Fibroblast of pulmonary artery (primary cell): ENCODE data around the gene CRY2.

Experiments used
- DNase-seq: peaks from one replicate; pipeline ENCODE4 v3.0.0-alpha.2; 2010; ENCODE audit warnings: low read depth
- H3K4me3 ChIP-seq: replicated peaks from 2 replicates; pipeline ENCODE4 v1.5.1; 2011; ENCODE audit warnings: low read depth, mild to moderate bottlenecking, control low read depth, low read length, moderate library complexity
- TF ChIP-seq, protein P1 (sequence below): IDR thresholded peaks from 2 replicates; pipeline ENCODE4 v1.5.1; 2011; ENCODE audit warnings: mild to moderate bottlenecking, control low read depth, low read length, inconsistent platforms; ENCODE audit errors: missing control alignments

CRY2 gene

DNA sequence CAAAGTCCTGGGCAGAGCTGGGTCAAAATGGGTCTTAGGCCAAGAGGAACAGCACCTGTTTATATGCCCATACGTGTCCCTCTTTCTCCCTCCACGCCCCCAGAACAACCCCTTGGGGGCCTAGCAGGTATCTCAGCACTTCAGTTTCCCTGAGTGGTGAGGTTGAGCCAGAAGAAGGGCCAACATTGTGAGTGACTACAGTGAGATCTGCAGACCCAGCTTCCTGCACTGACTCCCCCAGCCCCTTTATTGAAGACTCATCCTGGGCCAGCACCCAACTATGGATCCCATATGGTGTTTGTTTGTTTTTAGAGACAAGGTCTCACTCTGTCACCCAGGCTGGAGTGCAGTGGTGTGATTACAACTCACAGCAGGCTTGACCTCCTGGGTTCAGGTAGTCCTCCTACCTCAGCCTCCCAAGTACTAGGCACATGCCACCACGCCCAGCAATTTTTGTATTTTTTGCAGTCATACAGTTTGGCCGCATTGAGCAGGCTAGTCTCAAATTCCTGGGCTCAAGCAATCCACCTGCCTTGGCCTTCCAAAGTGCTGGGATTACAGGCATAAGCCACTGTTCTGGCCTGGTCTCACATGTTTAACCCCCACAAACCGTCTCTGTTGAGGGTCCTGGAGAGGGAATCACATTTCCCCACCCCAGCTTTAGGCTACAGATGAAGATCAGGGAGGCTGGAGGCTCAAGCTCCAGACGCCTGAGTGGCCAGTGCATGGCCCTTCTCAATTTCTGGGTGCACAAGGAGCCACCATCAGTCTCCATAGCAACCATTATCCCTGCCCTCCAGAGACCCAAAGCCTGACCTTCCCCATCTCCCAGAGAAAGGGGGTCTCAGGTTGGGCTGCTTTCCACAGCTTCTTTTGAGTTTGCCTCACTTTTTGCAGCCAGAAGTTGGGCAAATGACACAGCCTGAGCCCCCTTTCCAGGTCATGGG, 73.5 kb downstream of the CRY2 start:
- TF ChIP-seq, protein P1, sequence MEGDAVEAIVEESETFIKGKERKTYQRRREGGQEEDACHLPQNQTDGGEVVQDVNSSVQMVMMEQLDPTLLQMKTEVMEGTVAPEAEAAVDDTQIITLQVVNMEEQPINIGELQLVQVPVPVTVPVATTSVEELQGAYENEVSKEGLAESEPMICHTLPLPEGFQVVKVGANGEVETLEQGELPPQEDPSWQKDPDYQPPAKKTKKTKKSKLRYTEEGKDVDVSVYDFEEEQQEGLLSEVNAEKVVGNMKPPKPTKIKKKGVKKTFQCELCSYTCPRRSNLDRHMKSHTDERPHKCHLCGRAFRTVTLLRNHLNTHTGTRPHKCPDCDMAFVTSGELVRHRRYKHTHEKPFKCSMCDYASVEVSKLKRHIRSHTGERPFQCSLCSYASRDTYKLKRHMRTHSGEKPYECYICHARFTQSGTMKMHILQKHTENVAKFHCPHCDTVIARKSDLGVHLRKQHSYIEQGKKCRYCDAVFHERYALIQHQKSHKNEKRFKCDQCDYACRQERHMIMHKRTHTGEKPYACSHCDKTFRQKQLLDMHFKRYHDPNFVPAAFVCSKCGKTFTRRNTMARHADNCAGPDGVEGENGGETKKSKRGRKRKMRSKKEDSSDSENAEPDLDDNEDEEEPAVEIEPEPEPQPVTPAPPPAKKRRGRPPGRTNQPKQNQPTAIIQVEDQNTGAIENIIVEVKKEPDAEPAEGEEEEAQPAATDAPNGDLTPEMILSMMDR = no peak
- no peak overlapping the region for H3K4me3 ChIP-seq
- no peak for DNase-seq

DNA sequence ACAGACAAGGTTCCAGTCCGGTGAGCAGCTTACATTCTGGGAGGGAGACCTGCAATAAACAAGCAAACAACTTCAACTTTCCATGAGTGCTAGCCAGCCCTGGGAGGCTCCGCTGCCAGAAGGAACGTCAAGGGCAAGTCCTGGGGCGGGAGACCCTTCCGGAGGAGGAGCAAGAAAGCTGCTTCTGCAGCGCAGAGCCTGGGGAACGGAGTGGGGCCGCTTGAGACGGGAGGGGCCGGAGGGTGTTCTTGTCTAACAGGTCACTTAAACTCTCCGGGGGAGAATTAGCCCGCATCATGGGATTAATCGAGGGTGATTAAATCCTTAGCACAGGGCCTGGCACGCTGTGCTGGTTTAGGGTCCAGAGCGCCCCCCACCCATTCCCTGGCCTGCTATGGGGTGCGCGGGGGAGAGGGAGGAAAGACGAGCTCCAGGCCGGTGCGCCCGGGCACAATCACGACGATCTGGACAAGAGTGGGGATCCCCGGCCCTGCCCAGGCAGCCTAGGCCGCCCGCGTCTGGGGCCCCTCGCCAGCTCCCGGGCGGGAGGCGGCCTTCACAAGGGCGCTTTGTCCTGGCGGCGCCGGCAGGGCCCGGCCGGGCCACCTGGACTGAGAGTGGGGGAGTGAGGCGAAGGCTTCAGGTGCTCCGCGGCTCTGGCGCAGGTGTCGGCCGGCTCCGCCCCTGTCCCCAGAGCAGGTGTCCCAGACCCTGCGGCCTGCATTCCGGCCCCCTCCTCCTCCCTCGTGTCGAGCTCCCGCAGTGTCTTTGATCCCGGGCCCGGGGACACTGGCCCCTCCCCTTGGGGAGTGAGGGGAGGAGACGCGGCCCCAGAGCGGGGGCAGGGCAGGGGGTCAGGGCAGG, 74.5 kb downstream of the CRY2 start:
- DNase-seq = no peak
- TF ChIP-seq, protein P1 = no peak
- H3K4me3 ChIP-seq = no peak overlapping the region

DNA sequence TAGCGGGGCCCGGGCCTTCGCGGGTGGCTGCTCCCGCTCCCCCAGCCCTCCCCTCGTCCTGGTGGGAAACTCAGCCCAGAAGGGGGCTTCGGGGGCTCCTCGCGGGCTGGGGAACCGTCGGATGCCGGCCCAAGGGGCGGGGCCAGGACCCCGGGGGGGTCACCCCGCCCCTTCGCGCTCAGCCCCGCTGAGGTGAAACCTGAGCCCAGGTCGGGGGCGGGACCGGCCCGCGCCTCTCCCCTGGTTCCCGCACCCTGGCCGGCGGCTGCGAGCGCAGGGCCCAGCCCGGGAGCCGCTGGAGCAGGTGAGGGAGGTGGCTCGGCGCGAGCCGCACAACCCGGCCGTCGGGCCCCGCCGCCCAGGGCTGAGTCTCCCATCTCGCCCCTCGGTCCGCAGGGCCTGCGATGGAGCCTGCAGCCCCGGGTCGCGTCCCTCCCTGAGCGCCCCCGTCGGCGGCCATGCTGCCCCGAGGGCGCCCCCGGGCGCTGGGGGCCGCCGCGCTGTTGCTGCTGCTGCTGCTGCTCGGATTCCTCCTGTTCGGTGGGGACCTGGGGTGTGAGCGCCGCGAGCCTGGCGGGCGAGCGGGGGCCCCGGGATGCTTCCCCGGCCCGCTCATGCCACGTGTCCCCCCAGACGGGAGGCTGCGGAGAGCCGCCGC, 75.3 kb downstream of the CRY2 start, which contains the start of gene LARGE2:
Gene LARGE2, plus strand, starts transcription at position 232 of the 658 bp plus-strand sequence. Its CDS starts 227 bp downstream, at position 459.
- DNase-seq = no peak

DNA sequence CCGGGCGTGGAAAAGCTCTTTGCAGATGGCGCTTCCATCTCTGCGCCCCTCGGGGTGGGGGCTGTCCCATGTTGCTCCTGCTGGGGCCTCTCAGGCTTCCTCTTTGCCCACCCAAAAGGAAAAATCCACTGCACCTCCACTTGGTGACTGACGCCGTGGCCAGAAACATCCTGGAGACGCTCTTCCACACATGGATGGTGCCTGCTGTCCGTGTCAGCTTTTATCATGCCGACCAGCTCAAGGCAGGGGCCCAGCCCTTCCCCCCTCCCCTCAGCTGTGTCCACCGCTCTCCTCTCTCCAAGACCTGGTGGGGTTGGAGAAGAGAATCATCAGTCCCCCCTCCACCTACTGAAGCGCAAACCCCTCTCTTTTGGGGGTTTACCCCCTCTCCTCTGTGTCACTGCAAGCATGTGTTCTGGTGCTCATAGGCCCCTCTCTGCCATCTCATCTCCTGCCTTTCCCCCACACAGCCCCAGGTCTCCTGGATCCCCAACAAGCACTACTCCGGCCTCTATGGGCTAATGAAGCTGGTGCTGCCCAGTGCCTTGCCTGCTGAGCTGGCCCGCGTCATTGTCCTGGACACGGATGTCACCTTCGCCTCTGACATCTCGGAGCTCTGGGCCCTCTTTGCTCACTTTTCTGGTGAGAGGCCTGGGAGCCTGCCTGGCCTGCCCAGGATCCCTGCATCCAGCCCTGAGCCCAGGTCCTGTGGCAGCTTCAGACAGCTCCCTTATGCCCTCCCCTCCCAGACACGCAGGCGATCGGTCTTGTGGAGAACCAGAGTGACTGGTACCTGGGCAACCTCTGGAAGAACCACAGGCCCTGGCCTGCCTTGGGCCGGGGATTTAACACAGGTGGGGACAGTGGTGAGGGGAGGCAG, 77.0 kb downstream of the CRY2 start:
- TF ChIP-seq, protein P1 = no peak
- no peak overlapping the region for H3K4me3 ChIP-seq
- DNase-seq = no peak

More for the DNA sequence above, 75.3 kb downstream of the CRY2 start, which contains the start of gene LARGE2:
- TF ChIP-seq, protein P1 = no peak
- no peak within 1 kb of the TSS for H3K4me3 ChIP-seq

DNA sequence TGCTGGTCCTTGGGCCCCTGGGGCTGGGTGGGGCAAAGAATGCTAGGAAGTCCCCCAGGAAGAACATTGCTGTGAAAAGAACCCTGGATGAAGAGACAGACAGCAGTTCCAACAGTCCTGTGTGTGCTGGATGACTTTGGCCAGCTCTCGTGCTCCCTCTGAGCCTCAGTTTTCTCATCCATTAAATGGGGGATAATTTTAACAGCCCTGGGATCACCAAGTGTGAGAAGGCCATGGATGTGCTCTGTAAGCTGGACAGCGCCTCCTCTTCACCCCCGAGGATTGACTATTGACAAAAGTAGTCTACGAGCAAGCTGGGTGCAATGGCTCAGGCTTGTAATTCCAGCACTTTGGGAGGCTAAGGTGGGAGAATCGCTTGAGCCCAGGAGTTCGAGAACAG, 77.7 kb downstream of the CRY2 start:
- TF ChIP-seq, protein P1 = no peak
- no peak overlapping the region for H3K4me3 ChIP-seq
- DNase-seq = no peak

DNA sequence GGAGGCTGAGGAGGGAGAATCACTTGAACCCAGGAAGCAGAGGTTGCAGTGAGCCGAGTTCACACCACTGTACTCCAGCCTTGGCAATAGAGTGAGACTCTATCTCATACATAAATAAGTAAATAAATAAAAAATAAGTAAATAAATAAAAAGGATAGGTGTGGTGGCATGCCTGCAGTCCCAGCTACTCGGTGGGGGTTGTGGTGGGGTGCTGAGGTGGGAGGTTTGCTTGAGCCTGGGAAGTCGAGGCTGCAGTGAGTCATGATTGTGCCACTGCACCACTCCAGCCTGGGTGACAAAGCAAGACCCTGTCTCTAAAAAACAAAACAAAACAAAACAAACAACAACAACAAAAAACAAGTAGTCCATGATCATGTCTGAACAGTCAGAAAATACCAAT, 78.3 kb downstream of the CRY2 start:
- no peak for DNase-seq
- TF ChIP-seq, protein P1 = no peak
- no peak overlapping the region for H3K4me3 ChIP-seq
